ENCODE measurements around the gene IKZF3. TPM values are rescaled to one million over a fixed set of nuclear protein-coding genes. Genes with fewer than 3 reads are reported as not detected.

The IKZF3 gene
- total RNA-seq, 1 experiment from 2014 or later = 0.81 TPM

- no peak for TF ChIP-seq ZSCAN18 (CRISPR knock-in tag; IDR thresholded peaks at IDR 0.05)
- no peak for TF ChIP-seq NR3C1 (CRISPR knock-in tag; conservative IDR thresholded peaks at IDR 0.05; ENCODE audit: low read depth)
- TF ChIP-seq SMAD4 (CRISPR knock-in tag; IDR thresholded peaks at IDR 0.05) = no peak
- no peak for TF ChIP-seq ZNF232 (CRISPR knock-in tag; IDR thresholded peaks at IDR 0.05)
These were observed 127.6 kb downstream of the IKZF3 start (continued) for GRCh38 chr17:39736319-39737165.

GRCh38 chr17:39735882-39736281, 128.2 kb downstream of the IKZF3 start:
- H3K36me3 Mint-ChIP-seq = no peaks in the 10 kb centered on the region
- H3K27ac Mint-ChIP-seq = peak overlapping the region; percentile 36
- no peak for TF ChIP-seq HMGA2 (CRISPR knock-in tag; IDR thresholded peaks at IDR 0.05)
- no peak for TF ChIP-seq CTCF (IDR thresholded peaks at IDR 0.05)
- TF ChIP-seq FOXP4 (CRISPR knock-in tag; IDR thresholded peaks at IDR 0.05) = no peak
- no peak for TF ChIP-seq ZSCAN18 (CRISPR knock-in tag; IDR thresholded peaks at IDR 0.05)
- TF ChIP-seq NR2C2 (CRISPR knock-in tag; IDR thresholded peaks at IDR 0.05) = no peak
- TF ChIP-seq TEAD4 (CRISPR knock-in tag; IDR thresholded peaks at IDR 0.05) = no peak
- no peak for TF ChIP-seq IRF2 (CRISPR knock-in tag; IDR thresholded peaks at IDR 0.05; ENCODE audit: borderline replicate concordance, low read depth)
- no peak for TF ChIP-seq NR3C1 (CRISPR knock-in tag; conservative IDR thresholded peaks at IDR 0.05; ENCODE audit: low read depth)
- TF ChIP-seq PRDM15 (CRISPR knock-in tag; IDR thresholded peaks at IDR 0.05) = no peak
- no peak for TF ChIP-seq FOXJ3 (CRISPR knock-in tag; IDR thresholded peaks at IDR 0.05; ENCODE audit: borderline replicate concordance)
- TF ChIP-seq MYBL2 (CRISPR knock-in tag; IDR thresholded peaks at IDR 0.05) = no peak
- TF ChIP-seq E2F4 (CRISPR knock-in tag; IDR thresholded peaks at IDR 0.05; ENCODE audit: borderline replicate concordance, low read depth) = no peak
- no peak overlapping the region for H3K4me3 Mint-ChIP-seq
- H3K4me1 Mint-ChIP-seq = peaks cover 30% of the 10 kb centered on the region
- POLR2A ChIA-PET = no interaction called here
- no peaks in the 10 kb centered on the region; the same call in 1 of the 2 replicates for H3K27me3 Mint-ChIP-seq (ENCODE audit: low read depth)
- CTCF ChIA-PET = interaction anchor here (2.0 kb wide), 1 partner anchor 112 kb away, joined by 8 read pairs; no protein-coding TSS in a partner anchor
- DNase-seq (ENCODE audit: low spot score) = no peak
- no peaks in the 10 kb centered on the region for H3K9me3 Mint-ChIP-seq
- ATAC-seq = no peak
